ENCODE measurements around the gene SBF2.
"Not testable (repeated sequence)": the region's sequence is repeated elsewhere in the genome, so short reads cannot be mapped to it uniquely, and the experiment has no call there.

Gene SBF2

DNA sequence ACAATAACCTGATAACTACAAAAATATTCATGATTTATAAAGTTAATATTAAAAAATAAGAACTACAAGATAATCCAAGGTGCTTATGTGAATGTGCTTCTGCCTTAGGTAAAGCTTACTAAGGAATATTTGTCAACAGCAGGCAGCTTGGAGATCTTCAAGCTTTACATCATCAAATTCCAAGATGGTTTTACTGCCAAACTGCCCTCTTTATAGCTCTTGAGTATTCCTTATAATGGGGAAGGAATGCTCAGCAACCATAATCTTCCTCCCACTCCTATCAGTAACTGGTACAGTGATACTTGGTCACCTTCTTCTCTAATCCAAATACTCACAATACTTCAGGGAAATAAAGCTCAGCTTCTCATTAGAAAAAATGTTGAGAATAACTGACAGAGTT lies 30.1 kb downstream of the SBF2 start:
- DNase-seq: no peak

DNA sequence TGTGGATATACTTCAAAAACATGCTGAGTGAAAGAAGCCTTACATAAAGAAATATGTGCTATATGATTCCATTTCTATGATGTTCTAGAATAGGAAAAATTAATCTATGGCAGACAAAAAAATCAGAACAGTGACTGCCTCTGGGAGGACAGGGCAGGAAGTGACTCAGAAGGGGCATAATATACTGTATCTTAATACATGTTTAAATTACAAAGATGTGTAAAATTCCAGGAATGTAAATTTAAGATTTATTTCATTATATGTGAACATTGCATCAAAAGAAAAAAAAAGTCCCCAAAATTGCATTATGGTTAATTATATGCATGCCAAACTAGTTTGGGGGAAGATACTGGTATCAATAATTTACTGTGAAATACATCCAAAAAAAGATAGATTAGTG lies 32.2 kb downstream of the SBF2 start:
- no peak for DNase-seq

DNA sequence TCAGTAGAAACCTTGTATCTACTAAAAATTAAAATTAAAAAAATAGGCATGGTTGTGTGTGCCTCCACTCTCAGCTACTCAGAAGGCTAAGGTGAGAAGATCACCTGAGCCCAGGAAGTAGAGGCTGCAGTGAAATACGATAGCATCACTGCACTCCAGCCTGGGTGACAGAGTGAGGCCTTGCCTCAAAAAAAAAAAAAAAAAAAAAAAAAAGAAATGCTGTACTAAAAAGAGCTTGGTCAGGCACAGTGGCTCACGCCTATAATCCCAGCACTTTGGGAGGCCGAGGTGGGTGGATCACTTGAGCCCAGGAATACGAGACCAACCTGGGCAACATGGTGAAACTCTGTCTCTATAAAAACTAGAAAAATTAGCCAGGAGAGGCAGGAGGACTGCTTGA lies 36.5 kb downstream of the SBF2 start:
- no peak for DNase-seq

DNA sequence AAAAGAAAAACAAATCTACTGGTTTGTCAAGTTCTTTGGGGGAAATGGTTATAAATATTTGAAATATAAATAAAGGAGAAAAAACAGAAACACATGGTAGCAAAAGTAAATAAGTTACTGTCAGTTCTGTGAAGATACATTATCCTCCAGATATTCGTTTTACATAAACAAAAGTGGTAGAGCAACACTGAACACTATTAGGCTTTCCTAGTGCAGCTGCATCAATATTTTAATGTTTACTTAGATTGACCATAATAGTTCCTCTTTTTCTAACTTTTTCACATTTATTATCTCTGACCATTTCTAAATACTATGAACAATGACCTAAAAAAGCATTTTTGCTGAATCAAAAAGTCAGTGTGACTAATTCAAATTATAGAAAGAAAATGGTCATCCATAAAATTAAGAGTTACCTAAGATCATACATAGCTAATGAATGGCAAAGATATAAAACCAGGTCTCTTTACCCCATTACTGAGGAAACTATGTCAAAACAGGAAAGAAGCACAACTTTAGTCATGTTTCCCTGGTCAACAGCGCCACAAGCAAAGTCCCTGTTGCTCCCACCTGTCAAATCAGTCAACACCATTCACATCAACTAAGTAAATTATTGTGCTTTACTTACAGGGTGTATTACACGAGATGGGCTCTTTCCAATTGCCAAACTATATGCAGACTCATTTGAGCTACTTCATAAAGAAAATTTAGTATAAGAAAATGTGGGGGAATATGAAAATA lies 38.5 kb downstream of the SBF2 start:
- DNase-seq: no peak

DNA sequence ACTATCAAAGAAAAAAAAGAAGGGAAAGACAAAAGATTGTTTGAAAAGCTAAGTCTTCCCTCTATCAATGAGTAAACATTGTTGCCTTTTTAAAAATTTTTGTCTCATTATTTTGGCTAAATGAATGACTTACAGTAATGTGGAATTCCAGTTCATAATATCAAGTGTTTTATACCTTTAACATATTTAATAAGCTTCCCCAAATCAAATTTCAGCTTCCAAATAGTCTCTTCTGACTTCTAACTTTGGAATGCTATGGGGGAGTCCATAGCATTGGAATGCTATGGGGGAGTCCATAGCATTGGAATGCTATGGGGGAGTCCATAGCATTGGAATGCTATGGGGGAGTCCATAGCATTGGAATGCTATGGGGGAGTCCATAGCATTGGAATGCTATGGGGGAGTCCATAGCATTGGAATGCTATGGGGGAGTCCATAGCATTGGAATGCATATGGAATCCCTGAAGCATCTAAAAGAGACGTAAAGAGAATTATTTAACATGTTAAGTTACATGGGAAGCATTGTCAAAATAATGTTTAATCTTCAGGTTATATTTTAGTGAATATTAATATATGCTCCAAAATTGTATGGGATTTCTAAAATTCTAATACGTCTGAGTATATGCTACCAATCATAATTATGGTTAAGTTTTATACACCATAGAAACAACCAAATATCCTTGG lies 44.4 kb downstream of the SBF2 start:
- not testable (repeated sequence) for DNase-seq

DNA sequence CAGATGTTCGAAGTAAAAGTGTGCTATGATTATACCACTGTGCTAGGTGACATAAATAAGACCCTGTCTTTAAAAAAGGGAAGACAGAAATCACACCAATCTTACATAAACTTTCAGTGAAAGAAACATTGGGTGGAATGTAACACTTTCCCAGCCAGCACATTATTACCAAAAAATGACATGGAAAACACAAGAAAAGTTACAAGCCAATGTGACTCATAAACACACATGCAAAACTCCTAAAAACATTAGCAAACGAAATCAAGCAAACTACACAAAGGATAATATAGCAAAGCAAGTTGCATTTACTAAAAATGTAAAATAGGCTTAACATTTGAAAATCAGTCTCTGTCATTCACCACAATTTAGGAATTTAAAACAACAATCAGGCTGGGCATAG lies 47.0 kb downstream of the SBF2 start:
- no peak for DNase-seq

DNA sequence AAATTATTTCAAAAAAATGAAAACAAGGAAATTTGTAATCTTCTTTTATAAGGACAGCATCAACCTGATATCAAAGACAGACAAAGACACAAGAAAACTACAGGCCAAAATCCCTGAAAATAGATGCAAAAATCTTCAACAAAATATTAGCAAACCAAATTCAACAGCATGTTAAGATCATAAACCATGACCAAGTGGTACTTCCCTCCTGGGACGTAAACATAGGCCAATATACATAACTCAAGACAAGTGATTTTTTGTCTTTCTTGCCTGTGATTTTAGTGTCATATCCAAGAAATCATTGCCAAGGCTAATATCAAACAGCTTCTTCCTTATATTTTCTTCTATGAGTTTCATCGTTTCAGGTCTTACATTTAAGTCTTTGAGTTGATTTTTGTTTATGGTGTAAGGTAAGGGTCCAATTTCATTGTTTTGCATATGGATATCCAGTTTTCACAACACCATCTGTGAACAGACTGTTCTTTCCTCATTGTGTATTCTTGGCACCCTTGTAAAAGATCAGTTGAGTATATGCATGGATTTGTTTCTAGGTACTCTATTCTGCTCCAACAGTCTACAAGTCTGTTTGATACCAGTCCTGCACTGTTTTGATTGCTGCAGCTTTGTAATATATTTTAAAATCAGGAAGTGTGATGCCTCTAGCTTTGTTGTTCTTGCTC lies 50.0 kb downstream of the SBF2 start:
- DNase-seq: no peak

DNA sequence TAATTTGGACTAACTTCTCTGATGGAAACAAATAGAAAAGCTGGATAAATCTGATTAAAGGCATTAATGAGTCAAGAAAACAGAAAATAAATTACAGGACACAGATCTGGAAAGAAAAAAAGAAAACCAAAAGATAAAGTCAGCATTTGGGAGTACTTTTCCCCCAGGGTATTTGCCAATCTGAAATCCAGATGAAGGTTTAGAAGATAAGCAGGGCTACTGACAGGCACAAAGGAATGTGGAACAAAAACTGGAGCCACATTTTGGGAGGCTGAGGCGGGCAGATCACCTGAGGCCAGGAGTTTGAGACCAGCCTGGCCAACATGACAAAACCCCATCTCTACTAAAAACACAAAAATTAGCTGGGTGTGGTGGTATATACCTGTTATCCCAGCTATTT lies 57.2 kb downstream of the SBF2 start:
- no peak for DNase-seq

DNA sequence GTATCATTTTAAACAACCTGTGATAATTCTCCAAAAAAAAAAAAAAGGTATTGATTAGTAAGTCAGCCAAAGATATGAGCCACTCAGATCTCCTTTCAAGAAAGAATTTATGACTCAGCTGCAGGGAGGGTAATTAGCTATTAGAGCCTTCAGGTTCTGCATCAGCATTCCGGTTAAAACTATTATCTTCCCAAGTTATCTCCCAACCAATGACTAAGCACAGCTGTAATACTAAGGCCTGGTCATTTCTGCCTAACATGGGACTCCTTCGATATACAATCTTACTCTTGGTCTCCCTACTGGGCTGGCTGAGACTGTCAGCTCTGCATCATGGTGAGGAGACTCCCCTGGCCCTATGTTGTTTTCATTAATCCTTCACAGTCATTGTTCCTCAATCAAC lies 60.4 kb downstream of the SBF2 start:
- no peak for DNase-seq

DNA sequence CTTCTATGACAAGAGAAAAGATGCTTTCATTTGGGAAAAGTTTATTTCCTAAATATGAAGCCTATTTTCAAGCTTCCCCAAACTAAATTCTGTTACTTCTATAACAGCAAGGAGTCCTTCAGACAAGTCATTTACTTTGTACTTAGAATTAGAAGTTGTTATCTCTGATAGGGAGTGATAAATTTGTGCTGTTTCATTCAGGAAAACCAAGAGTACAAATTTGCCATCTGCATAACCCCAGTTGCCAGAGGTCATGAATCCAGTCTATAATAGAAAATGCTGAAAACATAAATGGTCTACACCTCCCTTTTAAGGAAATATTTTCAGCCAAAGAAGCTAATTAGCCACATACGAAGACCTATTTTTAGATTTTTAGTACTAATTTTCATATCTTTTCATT lies 61.3 kb downstream of the SBF2 start:
- DNase-seq: no peak

DNA sequence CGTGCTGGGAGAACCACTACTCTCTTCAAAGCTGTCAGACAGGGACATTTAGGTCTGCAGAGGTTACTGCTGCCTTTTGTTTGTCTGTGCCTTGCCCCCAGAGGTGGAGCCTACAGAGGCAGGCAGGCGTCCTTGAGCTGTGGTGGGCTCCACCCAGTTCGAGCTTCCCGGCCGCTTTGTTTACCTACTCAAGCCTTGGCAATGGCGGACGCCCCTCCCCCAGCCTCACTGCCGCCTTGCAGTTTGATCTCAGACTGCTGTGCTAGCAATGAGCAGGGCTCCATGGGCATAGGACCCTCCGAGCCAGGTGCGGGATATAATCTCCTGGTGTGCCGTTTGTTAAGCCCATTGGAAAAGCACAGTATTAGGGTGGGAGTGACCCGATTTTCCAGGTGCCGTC lies 62.2 kb downstream of the SBF2 start:
- not testable (repeated sequence) for DNase-seq

DNA sequence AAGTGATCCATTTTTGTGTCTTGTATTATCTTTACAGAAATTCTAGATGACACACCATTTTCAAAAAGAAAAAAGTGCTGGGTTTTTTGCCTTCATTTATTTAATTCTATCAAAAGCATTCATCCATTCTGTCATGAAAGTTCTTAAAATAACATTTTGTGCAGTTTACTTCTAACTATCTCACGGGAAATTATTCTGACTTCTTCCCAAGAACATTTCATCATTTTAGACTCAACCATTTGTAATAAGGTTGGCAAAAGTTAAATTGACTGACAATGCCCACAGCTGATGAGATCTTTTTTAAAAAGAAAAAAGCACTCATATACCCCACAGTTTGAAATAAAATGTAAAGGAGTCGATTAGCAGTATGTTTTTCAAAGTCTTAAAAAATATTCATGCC lies 68.5 kb downstream of the SBF2 start:
- DNase-seq: no peak

DNA sequence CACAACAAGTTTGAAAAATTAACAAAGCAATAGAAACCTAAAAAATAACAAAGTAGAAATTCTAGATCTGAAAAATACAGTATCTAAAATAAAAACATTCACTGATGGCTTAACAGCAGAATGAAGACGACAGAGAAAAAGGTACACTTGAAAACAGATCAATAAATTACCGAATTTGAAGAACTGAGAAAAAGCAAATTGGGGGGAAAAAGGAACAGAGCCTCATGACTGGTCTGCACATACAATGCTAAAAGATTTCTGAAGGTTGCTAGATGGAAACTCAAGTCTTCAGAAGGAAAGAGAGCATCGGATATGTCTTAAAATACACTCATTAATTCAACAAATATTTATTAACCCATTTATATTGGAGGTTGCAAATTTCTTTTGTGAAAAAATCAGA lies 71.6 kb downstream of the SBF2 start:
- no peak for DNase-seq

DNA sequence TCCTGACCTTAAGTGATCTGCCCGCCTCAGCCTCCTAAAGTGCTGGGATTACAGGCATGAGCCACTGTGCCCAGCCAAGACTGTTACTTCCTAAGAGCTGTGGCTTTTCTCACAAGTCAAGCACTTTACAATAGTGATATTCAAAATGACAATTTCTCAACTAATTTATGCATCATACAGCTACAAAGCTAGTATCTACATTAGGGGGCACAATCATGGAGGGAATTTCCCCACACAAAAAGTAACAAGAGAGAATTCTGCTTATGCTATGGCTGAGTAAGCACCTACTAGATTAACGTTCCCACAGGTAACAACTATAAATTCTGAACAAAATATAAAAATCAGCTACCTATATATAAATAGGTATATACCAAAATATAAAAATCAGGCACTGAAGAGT lies 72.7 kb downstream of the SBF2 start:
- DNase-seq: no peak

DNA sequence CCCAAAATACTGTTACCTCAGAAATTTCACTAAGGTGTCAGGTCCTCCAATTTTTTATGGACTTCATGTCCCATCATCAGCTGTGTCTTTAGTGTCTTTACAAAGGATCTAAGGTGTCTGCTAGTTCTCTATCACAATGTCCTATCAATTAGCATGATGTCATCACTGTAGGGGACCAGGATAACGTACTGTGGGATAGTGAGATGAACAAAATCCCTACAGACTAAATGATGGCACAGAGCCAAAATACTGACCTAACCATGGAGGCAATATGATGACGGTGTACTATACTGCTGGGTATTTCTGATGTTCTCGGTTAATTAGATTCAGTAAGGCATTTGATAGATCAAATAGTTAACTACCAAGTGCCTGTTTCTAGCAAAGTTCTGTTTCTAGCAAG lies 82.5 kb downstream of the SBF2 start:
- DNase-seq: no peak

DNA sequence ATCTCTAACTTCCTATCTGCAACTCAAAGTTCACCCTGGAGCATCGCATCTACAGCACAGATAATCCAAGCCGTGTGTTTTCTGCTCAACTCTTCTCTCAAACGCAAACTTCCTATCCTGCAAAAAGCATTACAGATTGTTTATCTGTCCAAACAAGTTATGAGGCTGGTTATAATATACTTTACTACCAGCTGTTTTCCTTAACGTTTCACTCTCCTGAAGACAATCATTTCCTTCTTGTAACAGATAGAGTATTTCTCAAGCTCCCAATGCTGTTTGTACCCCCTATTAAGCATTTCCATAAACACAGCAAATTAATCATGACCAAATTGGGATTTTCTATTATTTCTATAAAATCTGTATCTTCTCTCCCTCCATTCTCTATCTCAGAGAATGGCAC lies 84.7 kb downstream of the SBF2 start:
- DNase-seq: no peak

DNA sequence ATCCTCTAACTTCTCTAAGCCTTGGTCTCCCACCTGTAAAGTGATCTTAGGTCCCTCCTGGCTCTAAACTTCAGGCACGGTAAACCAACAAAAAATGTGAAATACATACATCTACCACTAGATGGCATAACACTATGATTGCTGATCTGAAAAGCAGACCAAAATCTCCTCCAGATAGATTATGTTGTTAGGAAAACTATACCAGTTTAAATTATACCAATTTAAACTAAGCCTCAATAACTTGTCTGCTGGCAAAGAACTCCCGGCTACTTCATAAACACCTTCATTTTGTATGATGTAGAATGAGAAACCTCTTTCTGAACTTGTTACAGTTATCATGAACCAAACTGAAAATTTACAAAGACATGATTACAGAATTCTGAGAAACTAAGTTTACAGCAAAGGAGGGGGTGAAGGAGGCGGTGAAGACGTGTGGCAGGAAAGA lies 85.9 kb downstream of the SBF2 start:
- DNase-seq: peak; percentile 22

DNA sequence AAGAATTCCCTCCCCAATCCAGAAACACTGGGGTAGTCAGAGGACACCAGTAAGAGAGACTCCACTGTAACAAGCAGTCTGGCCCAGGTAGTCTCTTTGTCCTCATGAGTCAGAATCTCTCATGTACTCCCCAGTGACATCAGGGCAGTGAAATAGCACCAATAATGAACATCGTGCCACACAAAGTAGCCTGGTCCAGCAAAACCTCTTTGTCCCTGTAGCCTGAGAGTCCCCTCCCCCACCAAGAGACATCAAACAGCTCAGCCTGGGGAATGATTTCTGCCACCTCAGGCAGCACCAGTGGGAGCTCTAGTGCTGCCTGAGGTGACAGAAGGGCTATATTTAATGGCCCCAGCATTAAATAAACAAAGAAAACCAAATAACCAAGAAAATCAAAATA lies 88.1 kb downstream of the SBF2 start:
- no peak for DNase-seq

DNA sequence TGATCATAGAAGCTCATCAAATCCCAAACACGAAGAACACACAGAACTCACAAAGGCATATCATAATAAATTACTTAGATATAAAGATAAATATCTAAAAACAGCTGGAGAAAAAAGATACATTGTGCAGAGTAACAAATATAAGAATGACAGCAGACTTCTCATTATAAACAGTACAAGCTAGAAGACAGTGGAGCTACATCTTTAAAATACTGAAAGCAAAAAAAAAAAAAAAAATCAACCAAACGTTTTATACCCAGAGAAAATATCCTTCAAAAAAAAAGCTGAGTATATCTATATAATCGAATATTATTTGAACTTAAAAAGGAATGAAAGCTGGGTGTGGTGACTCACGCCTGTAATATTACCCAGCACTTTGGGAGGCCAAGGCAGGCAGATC lies 90.0 kb downstream of the SBF2 start:
- peak; percentile 20 for DNase-seq

DNA sequence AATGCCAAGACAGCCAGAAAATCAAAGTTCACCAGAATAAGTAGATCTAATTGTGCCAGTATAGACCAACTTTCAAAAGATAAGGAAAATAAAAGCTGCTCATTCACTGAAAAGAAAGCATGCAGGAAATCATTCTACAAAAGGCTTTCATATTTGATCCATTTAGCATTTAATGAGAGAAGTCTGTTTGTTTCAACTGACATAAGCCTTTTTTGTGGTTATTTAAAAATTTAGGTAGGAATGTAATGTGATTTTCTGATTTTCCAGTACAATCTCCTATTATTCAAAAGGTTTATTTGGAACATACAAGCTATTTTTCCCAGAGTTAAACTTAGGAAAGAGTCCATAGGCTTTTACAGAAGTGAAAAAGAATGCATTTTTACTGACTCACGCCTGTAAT lies 92.7 kb downstream of the SBF2 start:
- no peak for DNase-seq

DNA sequence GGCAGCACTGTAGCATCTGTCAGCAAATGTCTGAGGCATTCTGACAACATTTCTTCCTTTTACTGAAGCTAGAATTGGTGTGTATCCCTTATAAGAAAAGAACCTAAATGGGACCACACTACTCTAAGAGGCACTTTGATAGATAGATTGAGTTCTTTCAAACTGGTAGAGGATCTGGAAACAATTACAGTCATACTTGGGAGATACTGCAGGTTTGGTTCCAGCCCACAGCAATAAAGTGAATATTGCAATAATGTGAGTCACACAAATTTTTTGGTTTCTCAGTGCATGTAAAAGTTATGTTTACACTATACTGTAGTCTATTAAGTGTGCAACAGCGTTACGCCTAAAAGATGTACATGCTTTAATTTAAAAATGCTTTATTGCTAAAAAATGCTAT lies 96.9 kb downstream of the SBF2 start:
- DNase-seq: no peak

DNA sequence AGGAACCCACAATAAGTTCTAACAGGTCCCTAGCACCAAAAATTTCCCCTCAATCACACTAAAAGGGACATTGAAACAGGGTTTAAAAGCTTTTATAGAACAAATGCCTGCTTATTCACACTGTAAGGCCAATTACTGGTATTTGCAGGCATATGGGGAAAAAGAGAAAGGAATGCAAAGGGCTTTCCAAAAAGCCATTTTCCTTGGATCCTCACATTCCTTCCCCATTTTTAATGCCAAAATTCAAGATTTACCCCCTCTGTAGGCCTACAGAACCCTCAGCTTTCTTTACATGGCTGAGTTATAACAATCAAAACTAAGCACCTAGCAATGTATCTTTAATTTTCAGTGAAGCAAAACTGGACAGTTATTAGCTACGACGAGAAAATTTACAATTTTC lies 102.0 kb downstream of the SBF2 start:
- no peak for DNase-seq

DNA sequence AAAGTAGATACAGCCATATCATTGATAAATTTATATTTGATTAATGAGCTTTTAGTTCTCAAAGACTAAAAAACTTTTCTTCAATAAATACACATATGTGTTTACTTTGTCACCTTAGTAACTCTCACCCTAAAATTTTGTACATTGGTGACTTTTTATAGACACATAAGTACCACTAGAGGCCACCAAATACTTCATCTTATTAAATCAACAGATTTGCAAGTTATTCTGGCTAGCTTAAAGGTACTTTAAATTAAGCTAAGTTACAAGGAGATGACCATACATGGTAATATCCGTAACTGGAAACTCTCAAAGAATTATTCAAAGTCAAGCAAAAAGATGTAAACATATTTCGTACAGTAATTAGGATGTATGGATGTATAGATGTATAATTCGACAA lies 112.2 kb downstream of the SBF2 start:
- peak; percentile 3 for DNase-seq

DNA sequence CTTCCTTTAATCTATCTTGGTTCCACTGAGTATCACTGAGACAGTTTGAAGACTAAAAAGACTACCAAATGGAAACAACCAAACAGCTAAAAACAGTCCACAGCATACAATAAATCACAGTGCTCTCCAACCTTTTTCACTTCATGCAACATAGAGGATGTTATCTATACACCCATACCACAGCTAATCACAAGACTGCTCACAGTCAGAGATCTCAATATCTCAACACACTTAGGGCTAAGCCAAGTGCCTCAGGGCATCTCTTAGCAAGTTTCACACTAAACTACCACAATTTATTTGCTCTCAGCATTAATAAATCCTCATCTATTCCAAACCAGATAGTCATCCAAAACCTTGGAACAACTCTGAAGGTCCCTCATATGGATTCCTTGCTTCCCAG lies 129.4 kb downstream of the SBF2 start:
- no peak for DNase-seq

Data from MV-4-11 (cell line).